ENCODE data around the gene MAGI3. TPM values are rescaled to one million over a fixed set of nuclear protein-coding genes. Genes with fewer than 3 reads are reported as not detected.
"Not testable (repeated sequence)": the region's sequence is repeated elsewhere in the genome, so short reads cannot be mapped to it uniquely, and the experiment has no call there.

Gene MAGI3
- total and polyA plus RNA-seq, 8 donors: 3.5 to 225 (median 49.7) TPM

DNA sequence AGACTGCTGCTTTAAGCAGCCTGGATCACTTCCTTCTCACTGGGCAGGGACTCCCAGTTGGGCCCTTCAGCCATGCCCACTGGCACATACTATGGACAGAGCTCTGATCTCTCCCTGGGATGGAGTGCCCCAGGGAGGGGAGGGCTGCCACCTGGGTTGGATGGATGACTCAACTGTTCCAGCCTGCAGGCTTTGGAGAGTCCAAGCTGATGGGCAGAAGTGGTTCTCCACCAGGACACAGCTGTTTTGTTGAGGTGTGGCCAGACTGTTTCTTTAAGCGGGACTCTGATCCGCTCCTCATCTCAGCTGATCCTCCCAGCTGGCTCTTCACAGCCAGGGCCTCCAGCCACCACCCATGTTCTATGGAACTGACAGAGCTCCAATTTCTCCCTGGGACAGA lies 166.9 kb downstream of the MAGI3 start:
- intact Hi-C loops (cut with DNase I; ENCODE audit: low total_unique reads): no loop called here
- DNase-seq: no peak
- 91 to 100% (median 95%) methylated on average over 2 of the region's 2 CpGs for WGBS, 5 donors
- Histone ChIP-seq H3K9me3 (peaks cover 0 to 4% (median 0%) of the 10 kb centered on the region in 4 donors), H3K27ac (no peak overlapping the region), H3K36me3 (peaks cover 5 to 26% (median 15%) of the 10 kb centered on the region in 4 donors), H3K4me3 (no peak overlapping the region), H3K4me1 (no peaks in the 10 kb centered on the region), H3K27me3 (no peaks in the 10 kb centered on the region)
- TF ChIP-seq POLR2A (IDR thresholded peaks at IDR 0.05) (no peak), POLR2AphosphoS5 (IDR thresholded peaks at IDR 0.05) (no peak), EP300 (IDR thresholded peaks at IDR 0.05) (no peak)
- TF ChIP-seq, protein P1, sequence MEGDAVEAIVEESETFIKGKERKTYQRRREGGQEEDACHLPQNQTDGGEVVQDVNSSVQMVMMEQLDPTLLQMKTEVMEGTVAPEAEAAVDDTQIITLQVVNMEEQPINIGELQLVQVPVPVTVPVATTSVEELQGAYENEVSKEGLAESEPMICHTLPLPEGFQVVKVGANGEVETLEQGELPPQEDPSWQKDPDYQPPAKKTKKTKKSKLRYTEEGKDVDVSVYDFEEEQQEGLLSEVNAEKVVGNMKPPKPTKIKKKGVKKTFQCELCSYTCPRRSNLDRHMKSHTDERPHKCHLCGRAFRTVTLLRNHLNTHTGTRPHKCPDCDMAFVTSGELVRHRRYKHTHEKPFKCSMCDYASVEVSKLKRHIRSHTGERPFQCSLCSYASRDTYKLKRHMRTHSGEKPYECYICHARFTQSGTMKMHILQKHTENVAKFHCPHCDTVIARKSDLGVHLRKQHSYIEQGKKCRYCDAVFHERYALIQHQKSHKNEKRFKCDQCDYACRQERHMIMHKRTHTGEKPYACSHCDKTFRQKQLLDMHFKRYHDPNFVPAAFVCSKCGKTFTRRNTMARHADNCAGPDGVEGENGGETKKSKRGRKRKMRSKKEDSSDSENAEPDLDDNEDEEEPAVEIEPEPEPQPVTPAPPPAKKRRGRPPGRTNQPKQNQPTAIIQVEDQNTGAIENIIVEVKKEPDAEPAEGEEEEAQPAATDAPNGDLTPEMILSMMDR (IDR thresholded peaks at IDR 0.05): no peak

DNA sequence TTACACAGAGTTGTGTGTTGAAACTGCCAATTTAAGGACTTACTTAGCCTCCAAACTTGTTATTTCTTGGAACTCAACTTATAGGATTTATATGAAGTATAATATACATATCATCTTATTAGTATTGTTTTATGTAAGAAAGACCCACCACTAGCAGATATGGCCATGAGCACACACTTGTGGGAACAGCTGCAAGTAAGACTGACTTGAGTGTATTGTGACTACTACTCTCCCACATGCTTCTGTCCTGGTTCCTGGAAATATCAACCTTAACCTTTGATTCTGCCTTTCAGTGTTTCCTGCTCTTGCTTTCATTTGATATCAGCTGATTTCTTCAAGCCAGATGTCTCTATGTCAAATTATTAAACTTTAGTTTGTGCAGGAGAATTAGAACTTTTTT lies 175.3 kb downstream of the MAGI3 start:
- no peak overlapping the region for H3K27ac ChIP-seq
- peaks cover 0 to 31% (median 15%) of the 10 kb centered on the region in 4 donors for H3K9me3 ChIP-seq
- no peak for TF ChIP-seq EP300 (IDR thresholded peaks at IDR 0.05)
- TF ChIP-seq, protein P1 (IDR thresholded peaks at IDR 0.05): no peak
- TF ChIP-seq POLR2A (IDR thresholded peaks at IDR 0.05): no peak
- TF ChIP-seq POLR2AphosphoS5 (IDR thresholded peaks at IDR 0.05): no peak
- H3K4me1 ChIP-seq: no peaks in the 10 kb centered on the region
- H3K27me3 ChIP-seq: no peaks in the 10 kb centered on the region
- DNase-seq: no peak
- H3K4me3 ChIP-seq: no peak overlapping the region
- intact Hi-C loops (cut with DNase I; ENCODE audit: low total_unique reads): no loop called here
- no peaks in the 10 kb centered on the region for H3K36me3 ChIP-seq

DNA sequence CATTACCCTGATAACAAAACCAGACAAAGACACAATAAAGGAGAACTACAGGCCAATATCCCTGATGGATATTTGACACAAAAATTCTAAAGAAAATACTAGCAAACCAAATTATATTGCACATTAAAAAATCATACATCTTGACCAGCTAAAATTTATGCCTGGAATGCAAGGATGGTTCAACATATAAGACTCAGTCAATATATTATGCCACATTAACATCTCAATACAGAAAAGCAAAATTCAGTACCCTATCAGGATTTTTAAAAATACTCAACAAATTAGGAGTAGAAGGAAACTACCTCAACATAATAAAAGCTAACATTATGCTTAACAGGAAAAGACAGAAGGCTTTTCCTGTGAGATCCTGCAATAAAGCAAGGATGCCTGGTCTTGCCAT lies 177.1 kb downstream of the MAGI3 start:
- Histone ChIP-seq H3K27ac (no peak overlapping the region), H3K27me3 (no peaks in the 10 kb centered on the region), H3K4me1 (no peaks in the 10 kb centered on the region), H3K4me3 (no peak overlapping the region), H3K36me3 (no peaks in the 10 kb centered on the region), H3K9me3 (peaks cover 0 to 31% (median 15%) of the 10 kb centered on the region in 4 donors)
- no peak for DNase-seq
- TF ChIP-seq, protein P1 (IDR thresholded peaks at IDR 0.05): no peak
- TF ChIP-seq POLR2A (IDR thresholded peaks at IDR 0.05): no peak
- no peak for TF ChIP-seq POLR2AphosphoS5 (IDR thresholded peaks at IDR 0.05)
- no peak for TF ChIP-seq EP300 (IDR thresholded peaks at IDR 0.05)
- intact Hi-C loops (cut with DNase I; ENCODE audit: low total_unique reads): no loop called here

DNA sequence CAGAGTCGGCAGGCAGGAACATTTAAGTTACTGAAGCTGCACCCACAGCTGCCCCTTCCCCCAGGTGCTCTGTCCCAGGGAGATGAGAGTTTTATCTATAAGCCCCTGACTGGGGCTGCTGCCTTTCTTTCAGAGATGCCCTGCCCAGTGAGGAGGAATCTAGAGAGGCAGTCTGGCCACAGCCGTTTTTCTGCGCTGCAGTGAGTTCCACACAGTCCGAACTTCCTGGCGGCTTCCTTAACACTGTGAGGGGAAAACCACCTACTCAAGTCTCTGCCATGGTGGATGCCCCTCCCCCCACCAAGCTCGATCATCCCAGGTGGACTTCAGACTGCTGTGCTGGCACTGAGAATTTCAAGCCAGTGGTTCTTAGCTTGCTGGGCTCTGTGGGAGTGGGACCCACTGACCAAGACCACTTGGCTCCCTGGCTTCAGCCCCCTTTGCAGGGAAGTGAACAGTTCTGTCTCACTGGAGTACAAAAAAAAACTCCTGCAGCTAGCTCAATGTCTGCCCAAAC lies 185.5 kb downstream of the MAGI3 start:
- H3K9me3 ChIP-seq; H3K27ac ChIP-seq; DNase-seq; H3K27me3 ChIP-seq; intact Hi-C loops (cut with DNase I; ENCODE audit: low total_unique reads); H3K4me3 ChIP-seq: not testable (repeated sequence)
- WGBS, 5 donors: 93 to 100% (median 96%) methylated on average over 4 to 6 of the region's 6 CpGs
- Histone ChIP-seq H3K4me1 (peaks cover 0 to 12% (median 0%) of the 10 kb centered on the region in 4 donors), H3K36me3 (peaks cover 0 to 12% (median 0%) of the 10 kb centered on the region in 4 donors)

DNA sequence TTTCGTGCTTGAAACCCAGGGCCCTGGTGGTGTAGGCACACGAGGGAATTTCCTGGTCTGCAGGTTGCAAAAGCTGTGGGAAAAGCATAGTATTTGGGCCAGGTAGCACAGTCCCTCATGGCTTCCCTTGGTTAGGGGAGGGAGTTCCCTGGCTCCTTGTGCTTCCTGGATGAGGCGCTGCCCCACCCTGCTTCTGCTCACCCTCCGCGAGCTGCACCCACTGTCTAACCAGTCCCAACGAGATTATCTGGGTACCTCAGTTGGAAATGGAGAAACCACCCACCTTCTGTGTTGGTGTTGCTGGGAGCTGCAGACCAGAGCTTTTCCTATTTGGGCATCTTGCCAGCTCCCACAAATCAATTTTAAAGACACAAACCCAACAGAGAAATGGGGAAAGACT lies 186.0 kb downstream of the MAGI3 start:
- no peak overlapping the region for H3K4me3 ChIP-seq
- H3K27me3 ChIP-seq: no peaks in the 10 kb centered on the region
- intact Hi-C loops (cut with DNase I; ENCODE audit: low total_unique reads): no loop called here
- DNase-seq: peak in 1 of 2 donors; percentile 12
- TF ChIP-seq POLR2A (IDR thresholded peaks at IDR 0.05) (no peak), EP300 (IDR thresholded peaks at IDR 0.05) (no peak), POLR2AphosphoS5 (IDR thresholded peaks at IDR 0.05) (no peak)
- TF ChIP-seq, protein P1 (IDR thresholded peaks at IDR 0.05): no peak
- H3K9me3 ChIP-seq: no peaks in the 10 kb centered on the region
- H3K36me3 ChIP-seq: peaks cover 0 to 12% (median 0%) of the 10 kb centered on the region in 4 donors
- H3K27ac ChIP-seq: no peak overlapping the region
- peaks cover 0 to 12% (median 0%) of the 10 kb centered on the region in 4 donors for H3K4me1 ChIP-seq
- WGBS, 5 donors: 76 to 96% (median 84%) methylated on average over 6 of the region's 6 CpGs

Data from stomach (tissue), 9 donors.